ENCODE results near the gene CCN2. TPM values are rescaled to one million over a fixed set of nuclear protein-coding genes. Genes with fewer than 3 reads are reported as not detected.

The CCN2 gene
- total RNA-seq, 1 experiment from 2014 or later = 20.2 TPM

GRCh38 chr6:131998255-131998982 is 47.2 kb upstream of the CCN2 start:
- Histone ChIP-seq H3K9me3 (ENCODE audit: insufficient read depth, low read depth) (peaks cover 4% of the 10 kb centered on the region), H3K36me3 (ENCODE audit: low read depth) (no peaks in the 10 kb centered on the region), H2AFZ (no peak overlapping the region), H3K27ac (no peak overlapping the region), H3K4me1 (replicated peaks; ENCODE audit: insufficient read depth) (peaks cover 12% of the 10 kb centered on the region; the same call in 1 of the 2 replicates), H3K27me3 (ENCODE audit: insufficient read depth, low read depth) (no peaks in the 10 kb centered on the region), H3K4me2 (no peak overlapping the region), H3K9me2 (ENCODE audit: insufficient read depth) (no peaks in the 10 kb centered on the region), H3K4me3 (no peak overlapping the region), H3K79me2 (ENCODE audit: low read depth) (no peaks in the 10 kb centered on the region), H3F3A (ENCODE audit: insufficient read depth, low read depth) (no peaks in the 10 kb centered on the region), H4K20me1 (ENCODE audit: insufficient read depth) (no peaks in the 10 kb centered on the region)
- BruUV-seq (replicated peaks) = no TSS peak
- DNase-seq = no peak
- intact Hi-C loops (cut with micrococcal nuclease; ENCODE audit: unreplicated experiment) = no loop called here
- TF ChIP-seq CTCF (conservative IDR thresholded peaks at IDR 0.05) (no peak), EZH2 (IDR thresholded peaks at IDR 0.05; ENCODE audit: low read depth) (no peak)
- ChIA-PET CTCF (no interaction called here), POLR2A (ENCODE audit: unreplicated experiment) (no interaction called here)

- Histone ChIP-seq H3K4me1 (replicated peaks; ENCODE audit: insufficient read depth) (peaks cover 12% of the 10 kb centered on the region; the same call in 1 of the 2 replicates), H3K9me2 (ENCODE audit: insufficient read depth) (no peaks in the 10 kb centered on the region; the same call in 1 of the 2 replicates), H3K4me2 (no peak overlapping the region), H3K36me3 (ENCODE audit: low read depth) (no peaks in the 10 kb centered on the region), H3K9me3 (ENCODE audit: insufficient read depth, low read depth) (no peaks in the 10 kb centered on the region; the same call in 1 of the 2 replicates), H3F3A (ENCODE audit: insufficient read depth, low read depth) (no peaks in the 10 kb centered on the region), H3K79me2 (ENCODE audit: low read depth) (no peaks in the 10 kb centered on the region), H3K4me3 (no peak overlapping the region), H3K27ac (no peak overlapping the region), H2AFZ (no peak overlapping the region), H4K20me1 (ENCODE audit: insufficient read depth) (no peaks in the 10 kb centered on the region), H3K27me3 (ENCODE audit: insufficient read depth, low read depth) (no peaks in the 10 kb centered on the region)
- TF ChIP-seq EZH2 (IDR thresholded peaks at IDR 0.05; ENCODE audit: low read depth) = no peak
- TF ChIP-seq CTCF (conservative IDR thresholded peaks at IDR 0.05) = no peak
- BruUV-seq (replicated peaks) = no TSS peak
- ChIA-PET CTCF (no interaction called here), POLR2A (ENCODE audit: unreplicated experiment) (no interaction called here)
- intact Hi-C loops (cut with micrococcal nuclease; ENCODE audit: unreplicated experiment) = no loop called here
- no peak for DNase-seq
Observed at GRCh38 chr6:131997429-131998153, 46.4 kb upstream of the CCN2 start.

GRCh38 chr6:131995917-131996316 is 44.7 kb upstream of the CCN2 start:
- TF ChIP-seq EZH2 (IDR thresholded peaks at IDR 0.05; ENCODE audit: low read depth) = no peak
- TF ChIP-seq CTCF (conservative IDR thresholded peaks at IDR 0.05) = no peak
- POLR2A ChIA-PET (ENCODE audit: unreplicated experiment) = no interaction called here
- Histone ChIP-seq H3K4me3 (no peak overlapping the region), H3K4me2 (no peak overlapping the region), H4K20me1 (ENCODE audit: insufficient read depth) (no peaks in the 10 kb centered on the region), H2AFZ (no peak overlapping the region), H3F3A (ENCODE audit: insufficient read depth, low read depth) (no peaks in the 10 kb centered on the region), H3K27ac (no peak overlapping the region), H3K36me3 (ENCODE audit: low read depth) (no peaks in the 10 kb centered on the region), H3K9me2 (ENCODE audit: insufficient read depth) (no peaks in the 10 kb centered on the region; the same call in 1 of the 2 replicates), H3K79me2 (ENCODE audit: low read depth) (no peaks in the 10 kb centered on the region), H3K9me3 (ENCODE audit: insufficient read depth, low read depth) (no peaks in the 10 kb centered on the region), H3K27me3 (ENCODE audit: insufficient read depth, low read depth) (no peaks in the 10 kb centered on the region), H3K4me1 (replicated peaks; ENCODE audit: insufficient read depth) (peaks cover 12% of the 10 kb centered on the region; the same call in 1 of the 2 replicates)
- peak in 1 of 2 experiments; percentile 61 for DNase-seq
- CTCF ChIA-PET = no interaction called here
- intact Hi-C loops (cut with micrococcal nuclease; ENCODE audit: unreplicated experiment) = no loop called here
- no TSS peak for BruUV-seq (replicated peaks)
